B cell (primary cell): ENCODE measurements around the gene CNNM3. TPM values are rescaled to one million over a fixed set of nuclear protein-coding genes. Genes with fewer than 3 reads are reported as not detected.

ENCODE experiments used
- ATAC-seq: fragments of 200-7000 bp; cut with Tn5 transposase; one replicate; pipeline ENCODE4 v1.10.0; 2021; ENCODE audit warnings: low read depth, mild to moderate bottlenecking, moderate number of reproducible peaks, moderate library complexity
- CTCF ChIA-PET: fragments of 350-600 bp; sonication (Branson Sonifier 250); formaldehyde crosslinking; loops from one replicate; lab custom pipeline; 2021; ENCODE audit warnings: antibody characterized with exemption, inconsistent platforms; lab: Charles Lee
- POLR2A ChIA-PET: fragments of 350-600 bp; sonication (Branson Sonifier 250); formaldehyde crosslinking; loops from one replicate; lab custom pipeline; 2021; ENCODE audit warnings: antibody characterized with exemption; lab: Charles Lee
- DNase-seq: peaks from one replicate; pipeline ENCODE4 v3.0.0; 2013
- H2AFZ ChIP-seq: 2 replicates; pipeline ENCODE4 v1.6.1; 2012; ENCODE audit warnings: mild to moderate bottlenecking, low read depth, low read length; ENCODE audit not compliant: insufficient read depth, poor library complexity, severe bottlenecking
- H3K27ac ChIP-seq, 2 donors: 1 replicate in 1 of 2; 2 replicates in 1 of 2; pipeline ENCODE4 v1.5.1; 2012 to 2013; ENCODE audit warnings: low read length in 2 of 2, mild to moderate bottlenecking in 2 of 2, moderate library complexity in 1 of 2
- H3K27me3 ChIP-seq, 4 experiments: fragments of 200-600 bp in 1 of 4; sonication (generic) in 1 of 4; replicated peaks in 1 of 4; 1 replicate in 2 of 4; 2 replicates in 2 of 4; pipeline versions ENCODE4 v1.6.1 to v1.7.0; 2013 to 2016; ENCODE audit warnings: low read length in 3 of 4, mild to moderate bottlenecking in 2 of 4, mixed read lengths in 1 of 4, moderate library complexity in 1 of 4; ENCODE audit not compliant: insufficient read depth in 4 of 4, control insufficient read depth in 3 of 4; ENCODE audit errors: control extremely low read depth in 1 of 4
- H3K36me3 ChIP-seq, 2 experiments: replicated peaks in 1 of 2; 1 replicate in 1 of 2; 2 replicates in 1 of 2; pipeline versions ENCODE4 v1.6.1 to v1.7.1; 2013; ENCODE audit warnings: low read length in 1 of 2; ENCODE audit not compliant: insufficient read depth in 2 of 2, control insufficient read depth in 1 of 2; ENCODE audit errors: control extremely low read depth in 1 of 2, extremely low read depth in 1 of 2
- H3K4me1 ChIP-seq, 2 donors: fragments of 200-600 bp in 1 of 2; sonication (generic) in 1 of 2; 1 replicate in 1 of 2; 2 replicates in 1 of 2; pipeline versions ENCODE4 v1.5.1 to v1.6.1; 2013 to 2017; ENCODE audit warnings: low read length in 2 of 2; ENCODE audit not compliant: control insufficient read depth in 2 of 2, insufficient read depth in 2 of 2
- H3K4me2 ChIP-seq: replicated peaks from 2 replicates; pipeline ENCODE3; 2012; ENCODE audit warnings: mild to moderate bottlenecking, low read depth, low read length; ENCODE audit not compliant: poor library complexity, severe bottlenecking
- H3K4me3 ChIP-seq, 5 experiments: fragments of 200-600 bp in 1 of 5; sonication (generic) in 1 of 5; 1 replicate in 3 of 5; 2 replicates in 2 of 5; pipeline versions ENCODE4 v1.5.1 to v1.7.0; 2011 to 2016; ENCODE audit warnings: low read length in 4 of 5, mild to moderate bottlenecking in 4 of 5, low read depth in 2 of 5, control low read depth in 1 of 5, moderate library complexity in 1 of 5; ENCODE audit not compliant: insufficient read depth in 1 of 5; ENCODE audit errors: control extremely low read depth in 1 of 5, extremely low read depth in 1 of 5
- H3K79me2 ChIP-seq: fragments of 200-600 bp; sonication (generic); one replicate; pipeline ENCODE4 v1.6.0; 2016; ENCODE audit warnings: low read length; ENCODE audit not compliant: control insufficient read depth, insufficient read depth
- H3K9ac ChIP-seq: fragments of 200-600 bp; sonication (generic); 2 replicates; pipeline ENCODE4 v1.6.1; 2017; ENCODE audit warnings: mild to moderate bottlenecking, low read length, moderate library complexity
- H3K9me3 ChIP-seq, 3 donors: one replicate each; pipeline versions ENCODE4 v1.6.1 to v1.7.1; 2013; ENCODE audit warnings: low read length in 2 of 3; ENCODE audit not compliant: control insufficient read depth in 2 of 3, insufficient read depth in 1 of 3; ENCODE audit errors: control extremely low read depth in 1 of 3
- H4K20me1 ChIP-seq: 2 replicates; pipeline ENCODE4 v1.6.0; 2012; ENCODE audit warnings: mild to moderate bottlenecking, low read length; ENCODE audit not compliant: insufficient read depth, control insufficient read depth, poor library complexity, severe bottlenecking
- H3K27ac Mint-ChIP-seq: one replicate; pipeline ENCODE4 v1.8.0; 2021; ENCODE audit warnings: mixed read lengths
- H3K27me3 Mint-ChIP-seq: one replicate; pipeline ENCODE4 v1.8.0; 2021; ENCODE audit warnings: mixed read lengths
- H3K4me1 Mint-ChIP-seq: one replicate; pipeline ENCODE4 v1.8.0; 2021; ENCODE audit warnings: mixed read lengths
- H3K4me3 Mint-ChIP-seq: one replicate; pipeline ENCODE4 v1.8.0; 2021; ENCODE audit warnings: mixed read lengths
- H3K9me3 Mint-ChIP-seq: one replicate; pipeline ENCODE4 v1.8.0; 2022; ENCODE audit warnings: mixed read lengths; ENCODE audit not compliant: insufficient read depth
- CTCF ChIP-seq: fragments of 200-600 bp; IDR thresholded peaks from one replicate; pipeline ENCODE4 v1.8.0; 2022; ENCODE audit warnings: antibody characterized with exemption, mild to moderate bottlenecking
- EZH2 ChIP-seq: IDR thresholded peaks from 2 replicates; pipeline ENCODE4 v1.6.1; 2012; ENCODE audit warnings: borderline replicate concordance, low read depth, mild to moderate bottlenecking, moderate library complexity, low read length; ENCODE audit not compliant: insufficient read depth, poor library complexity, severe bottlenecking
- WGBS: methylation state at CpG from one replicate; pipeline ENCODE4 v1.1.5; 2013; ENCODE audit warnings: missing lambda C conversion rate; ENCODE audit not compliant: insufficient coverage; 5-methylcytosine and 5-hydroxymethylcytosine counted together
- intact Hi-C: fragments of 100-400 bp; cut with micrococcal nuclease; formaldehyde crosslinking; loops from one replicate; pipeline ENCODE4 v1.10.0; 2022
- polyA plus RNA-seq: library from polyadenylated mRNA; depleted of rRNA; stranded (reverse); fragments of >200 nt; gene quantifications from 2 replicates; pipeline ENCODE4 v1.2.3, GENCODE V29; 2012
- total RNA-seq, 2 donors: library from RNA; stranded (reverse); fragments of 120-200 nt in 1 of 2; gene quantifications; 1 replicate in 1 of 2; 2 replicates in 1 of 2; pipeline versions ENCODE4 v1.2.3 to v1.2.4, GENCODE V29; 2013 to 2022

The CNNM3 gene
- total and polyA plus RNA-seq, 2 donors (not counting 1 experiment from before 2014, with no cell fraction given): 28.8 to 54.7 TPM

GRCh38 chr2:96806468-96807126 lies 9.5 kb upstream of the CNNM3 start:
- Histone ChIP-seq H3K79me2 (no peaks in the 10 kb centered on the region), H4K20me1 (no peaks in the 10 kb centered on the region), H3K9ac (peak overlapping the region; percentile 55), H3K9me3 (peaks cover 0 to 3% (median 0%) of the 10 kb centered on the region in 3 donors), H3K4me2 (peak overlapping the region; percentile 69), H3K4me3 (peak overlapping the region in 4 of 5 experiments; percentile 14 to 47 (median 35)), H3K4me1 (peaks cover 26 to 36% of the 10 kb centered on the region in 2 donors), H3K27me3 (no peaks in the 10 kb centered on the region), H3K27ac (peak overlapping the region; percentile 73 to 76), H2AFZ (peak overlapping the region; percentile 76), H3K36me3 (peaks cover 0 to 39% of the 10 kb centered on the region in 2 experiments)
- H3K27ac Mint-ChIP-seq: peak overlapping the region; percentile 97
- intact Hi-C loops: loop anchor here (1.0 kb wide), 1 partner anchor 10 kb away; the partner anchor contains the start of gene CNNM3
- CTCF ChIA-PET: interaction anchor here (1.0 to 2.3 kb wide), 4 partner anchors 9 to 51 kb away, joined by 3 to 16 read pairs (median 4); partner anchors contain the start of genes ANKRD39 and CNNM3
- H3K9me3 Mint-ChIP-seq: no peaks in the 10 kb centered on the region
- H3K4me3 Mint-ChIP-seq: peak overlapping the region; percentile 86
- POLR2A ChIA-PET: interaction anchor here (0.6 to 1.5 kb wide), 6 partner anchors 8 to 143 kb away, joined by 3 to 9 read pairs (median 6); partner anchors contain the start of genes ANKRD39 and CNNM3
- peak; percentile 87 for ATAC-seq
- 0% methylated on average over 1 of the region's 23 CpGs for WGBS
- DNase-seq: peak; percentile 71
- TF ChIP-seq EZH2 (no peak), CTCF (no peak)
- no peaks in the 10 kb centered on the region for H3K27me3 Mint-ChIP-seq
- H3K4me1 Mint-ChIP-seq: peaks cover 22% of the 10 kb centered on the region

- intact Hi-C loops: no loop called here
- ChIA-PET CTCF (interaction anchor here (1.4 to 2.3 kb wide), 2 partner anchors 9 to 51 kb away, joined by 3 to 16 read pairs; partner anchors contain the start of genes ANKRD39 and CNNM3), POLR2A (interaction anchor here (0.6 to 1.5 kb wide), 4 partner anchors 9 to 144 kb away, joined by 3 to 9 read pairs (median 5); partner anchors contain the start of genes ANKRD39 and CNNM3)
- Histone ChIP-seq H3K4me2 (peak overlapping the region; percentile 69), H3K79me2 (no peaks in the 10 kb centered on the region), H3K4me1 (peaks cover 21 to 31% of the 10 kb centered on the region in 2 donors), H4K20me1 (no peaks in the 10 kb centered on the region), H3K9me3 (peaks cover 0 to 3% (median 0%) of the 10 kb centered on the region in 3 donors), H3K4me3 (peak overlapping the region in 4 of 5 experiments; percentile 14 to 47 (median 35)), H3K36me3 (peaks cover 0 to 34% of the 10 kb centered on the region in 2 experiments), H2AFZ (peak overlapping the region; percentile 76), H3K9ac (peak overlapping the region; percentile 55), H3K27me3 (no peaks in the 10 kb centered on the region), H3K27ac (peak overlapping the region; percentile 73 to 76)
- Mint-ChIP-seq H3K4me3 (peak overlapping the region; percentile 86), H3K27ac (peak overlapping the region; percentile 97), H3K9me3 (no peaks in the 10 kb centered on the region), H3K27me3 (no peaks in the 10 kb centered on the region), H3K4me1 (peaks cover 24% of the 10 kb centered on the region)
- no peak for TF ChIP-seq CTCF
- TF ChIP-seq EZH2: no peak
- peak; percentile 15 for ATAC-seq
- WGBS: 49% methylated on average over 5 of the region's 10 CpGs
- DNase-seq: no peak
Measured at GRCh38 chr2:96807127-96807471, 9.0 kb upstream of the CNNM3 start.
